HG03378 (cell line): ENCODE measurements around the gene ITPR1.
A peak's percentile ranks its signal among the peaks of the same experiment; 100 is the strongest.
"Not testable (repeated sequence)": the region's sequence is repeated elsewhere in the genome, so short reads cannot be mapped to it uniquely, and the experiment has no call there.

Experiments used
- ATAC-seq: cut with Tn5 transposase; IDR thresholded peaks from one replicate; pipeline ENCODE4 v1.9.1; 2021; ENCODE audit warnings: mild to moderate bottlenecking, moderate library complexity; ENCODE audit not compliant: unreplicated experiment

ITPR1 gene

DNA sequence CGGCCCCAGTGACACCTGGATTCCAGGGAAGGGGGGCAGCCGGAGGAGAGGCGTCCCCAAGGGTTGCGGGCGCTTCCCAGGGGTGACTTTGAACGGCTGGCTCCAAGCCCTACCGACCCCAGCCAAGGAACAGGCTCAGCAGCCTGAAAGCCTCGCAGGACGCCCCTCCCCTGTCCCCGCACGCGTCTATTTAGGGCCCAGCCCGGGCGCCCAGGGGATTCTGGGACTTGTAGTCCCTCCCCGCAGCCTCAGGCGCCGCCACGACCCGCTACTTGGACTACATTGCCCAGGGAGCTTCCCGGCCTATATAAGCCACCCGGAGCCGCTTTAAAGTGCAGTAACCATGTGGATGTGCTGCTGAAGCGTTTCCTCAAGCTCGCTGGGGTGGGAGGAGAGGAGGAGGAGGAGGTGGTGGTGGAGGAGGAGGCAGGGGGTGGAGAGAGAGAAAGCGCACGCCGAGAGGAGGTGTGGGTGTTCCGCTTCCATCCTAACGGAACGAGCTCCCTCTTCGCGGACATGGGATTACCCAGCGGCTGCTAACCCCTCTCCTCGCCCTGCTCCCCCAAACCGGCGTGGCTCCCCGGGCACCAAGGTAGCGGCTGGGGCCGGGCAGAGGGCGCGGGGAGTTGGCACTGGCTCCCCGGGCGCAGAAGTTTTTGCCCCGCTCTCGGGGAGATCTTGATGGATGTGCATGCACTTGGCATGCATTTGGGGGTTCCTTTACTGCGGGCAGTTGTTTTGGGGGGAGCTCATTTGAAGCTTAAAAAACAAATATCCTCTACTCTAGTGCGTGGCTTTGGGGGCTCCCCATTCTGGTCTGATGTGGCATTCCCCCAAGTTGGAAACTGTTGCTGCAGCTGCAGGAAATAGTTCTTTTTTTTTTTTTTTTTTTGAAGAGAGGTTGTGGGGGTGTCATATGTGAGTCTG lies at the start of gene ITPR1:
ITPR1 (plus strand) TSS at position 335 of the 927 bp plus-strand sequence. CDS start 23,144 bp downstream, outside the sequence.
- ATAC-seq, result peak; percentile 91

GRCh38 chr3:4447295-4447999 lies 45.7 kb upstream of the ITPR1 start:
- ATAC-seq, result no peak

DNA sequence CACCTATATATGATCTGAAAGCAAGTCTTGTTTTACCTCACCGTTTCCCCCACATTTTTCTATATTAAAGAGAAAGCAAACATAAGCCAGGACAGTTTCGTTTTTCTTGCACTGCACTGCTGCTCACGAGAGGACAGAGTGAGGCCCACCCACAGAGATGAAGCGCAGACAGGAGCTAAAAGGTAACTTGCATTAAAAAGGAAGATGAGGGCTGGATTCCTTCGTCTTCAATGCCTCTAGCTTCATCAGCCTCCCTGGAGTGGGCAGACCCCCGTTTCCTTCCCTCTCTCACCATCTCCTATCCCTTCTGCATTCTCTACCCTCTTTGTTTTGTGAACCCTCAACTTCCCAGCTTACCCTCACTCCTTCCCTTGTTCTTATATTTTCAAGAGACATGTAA lies 45.0 kb upstream of the ITPR1 start:
- ATAC-seq, result no peak

GRCh38 chr3:4449043-4449805 lies 43.9 kb upstream of the ITPR1 start:
- ATAC-seq, result no peak

DNA sequence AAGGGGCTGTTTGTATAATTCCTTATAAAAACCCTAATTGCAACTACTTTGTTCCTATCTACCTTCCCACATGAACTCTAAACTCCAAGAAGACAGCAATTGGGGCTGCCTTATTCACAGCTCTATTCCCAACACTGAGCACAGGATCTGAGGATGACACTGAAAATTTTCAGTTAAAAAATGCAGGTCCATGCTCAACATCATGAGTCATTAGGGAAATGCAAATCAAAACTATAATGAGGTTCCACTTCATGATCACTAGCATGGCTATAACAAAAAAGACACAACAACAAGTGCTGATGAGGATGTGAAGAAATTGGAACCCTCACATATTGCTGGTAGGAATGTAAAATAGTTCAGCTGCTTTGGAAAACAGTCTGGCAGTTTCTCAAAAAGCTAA lies 39.0 kb upstream of the ITPR1 start:
- no peak for ATAC-seq

- ATAC-seq, result not testable (repeated sequence)
These were observed 36.4 kb upstream of the ITPR1 start for GRCh38 chr3:4456780-4457179.

DNA sequence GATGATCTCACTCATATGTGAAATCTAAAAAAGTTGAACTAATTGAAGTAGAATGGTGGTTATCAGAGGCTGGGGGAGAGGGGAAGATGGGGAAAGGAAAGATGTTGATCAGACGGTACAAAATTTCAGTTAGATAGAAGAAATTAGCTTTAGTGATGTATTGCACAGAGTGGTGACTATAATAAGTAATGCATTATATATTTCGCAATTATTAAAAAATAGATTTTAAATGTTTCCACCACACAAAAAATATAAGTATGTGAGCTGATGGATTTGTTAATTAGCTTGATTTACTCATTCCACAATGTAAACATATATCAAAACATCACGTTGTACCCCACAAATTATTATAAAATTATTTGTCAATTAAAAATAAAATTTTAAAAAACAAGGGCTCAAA lies 34.2 kb upstream of the ITPR1 start:
- no peak for ATAC-seq

GRCh38 chr3:4460334-4460733 lies 32.8 kb upstream of the ITPR1 start:
- ATAC-seq, result no peak

DNA sequence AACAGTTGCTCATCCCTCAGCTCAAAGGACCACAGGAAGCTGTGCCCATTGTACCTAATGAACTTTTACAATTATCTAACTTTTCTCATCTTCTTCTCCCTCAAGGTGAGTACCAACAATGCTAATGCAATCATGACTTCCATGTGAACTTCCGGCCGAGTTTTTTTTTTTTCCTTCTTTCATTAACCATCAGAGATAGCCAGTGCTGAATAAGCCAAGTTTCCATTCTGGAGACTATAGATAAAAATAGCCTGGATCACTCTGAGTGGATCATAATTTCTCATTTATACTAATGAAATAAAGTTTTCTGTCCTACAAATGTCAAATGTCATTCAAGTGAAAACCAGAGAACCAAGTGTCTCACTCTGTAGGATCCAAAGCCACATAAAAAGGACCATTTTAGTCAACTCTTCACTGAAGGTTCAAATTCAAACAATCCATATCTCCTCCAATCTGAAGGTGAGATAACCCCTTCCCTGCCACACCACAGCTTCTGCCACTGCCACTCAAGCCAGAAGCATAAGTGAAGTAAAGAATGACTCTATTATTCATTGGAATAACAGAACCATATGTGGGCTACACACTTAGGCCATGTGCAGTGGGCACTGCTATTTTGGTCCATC lies 31.6 kb upstream of the ITPR1 start:
- ATAC-seq, result no peak

- no peak for ATAC-seq
These were observed 30.6 kb upstream of the ITPR1 start for GRCh38 chr3:4462369-4463040.

DNA sequence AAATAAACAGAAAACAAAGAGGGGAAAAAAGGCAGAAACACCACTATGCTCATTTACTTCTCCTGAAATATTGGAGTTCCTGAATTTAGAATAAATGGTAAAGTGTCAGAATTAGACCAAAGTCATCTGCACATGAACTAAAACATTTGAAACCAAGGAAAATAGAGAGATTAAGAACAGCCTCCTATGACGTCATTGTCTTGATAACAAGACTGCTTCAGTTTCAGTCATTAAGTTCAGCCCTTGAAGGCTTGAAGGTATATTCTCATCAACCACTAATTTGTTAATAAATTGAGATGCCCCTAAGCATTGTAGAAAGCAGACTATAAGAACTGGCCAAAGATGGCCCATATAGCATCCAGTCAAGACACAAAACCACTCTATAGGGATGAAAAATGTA lies 28.6 kb upstream of the ITPR1 start:
- no peak for ATAC-seq

DNA sequence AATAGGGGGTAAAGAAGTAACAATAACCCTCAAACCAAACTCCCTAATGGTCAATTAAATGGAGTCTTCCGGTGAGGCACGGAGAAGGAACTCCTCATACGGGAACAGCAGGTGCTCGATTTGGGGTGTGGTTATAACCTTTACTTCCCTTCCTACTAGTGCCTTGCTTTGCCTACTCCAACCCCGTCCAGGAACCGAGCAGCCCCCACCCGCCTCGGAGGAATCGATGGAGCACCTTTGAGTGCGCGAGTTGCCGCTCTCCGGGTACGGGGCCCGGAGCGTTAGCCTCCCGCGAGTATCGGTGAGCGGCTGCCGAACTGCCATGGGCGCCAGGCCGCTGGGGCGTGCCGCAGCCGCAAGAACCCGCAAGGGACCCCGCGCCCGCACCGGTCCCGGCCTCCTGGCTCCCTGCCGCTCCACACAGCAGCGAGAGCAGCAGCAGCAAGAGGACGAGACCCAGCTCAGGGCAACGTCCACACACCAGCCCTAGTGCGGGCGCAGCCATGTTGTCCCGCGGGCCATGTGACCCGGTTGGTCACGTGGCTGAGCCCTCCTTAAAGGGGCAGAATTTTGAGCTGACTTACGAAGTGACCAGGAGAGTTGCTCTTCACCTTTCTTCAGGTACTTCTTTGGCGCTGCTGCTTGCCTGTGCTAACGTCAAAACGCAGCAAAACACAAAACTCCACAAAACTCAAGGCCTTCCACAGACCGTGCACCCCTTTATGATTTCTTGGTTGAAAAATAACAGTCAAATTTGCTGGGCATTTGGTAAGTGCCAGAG lies 26.2 kb upstream of the ITPR1 start, which contains the start of gene SUMF1:
SUMF1 (minus strand) TSS at position 529 of the 781 bp plus-strand sequence; CDS start at position 505, 24 bp downstream.
- ATAC-seq, result peak; percentile 98

DNA sequence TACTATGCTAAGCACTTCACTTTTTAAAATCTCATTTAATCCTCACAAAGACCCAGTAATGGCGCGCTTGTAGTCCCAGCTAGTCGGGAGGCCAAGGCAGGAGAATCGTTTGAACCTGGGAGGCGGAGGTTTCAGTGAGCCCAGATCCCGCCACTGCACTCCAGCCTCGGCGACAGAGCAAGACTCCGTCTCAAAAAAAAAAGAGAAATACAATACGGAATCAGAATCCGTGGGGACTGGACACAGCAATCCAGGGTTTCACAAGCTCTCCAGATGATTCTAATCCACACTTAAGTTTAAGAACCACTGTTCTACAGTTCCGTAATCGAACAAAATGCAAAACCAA lies 25.7 kb upstream of the ITPR1 start:
- ATAC-seq, result no peak

- no peak for ATAC-seq
These were observed 21.2 kb upstream of the ITPR1 start for GRCh38 chr3:4471907-4472306.

DNA sequence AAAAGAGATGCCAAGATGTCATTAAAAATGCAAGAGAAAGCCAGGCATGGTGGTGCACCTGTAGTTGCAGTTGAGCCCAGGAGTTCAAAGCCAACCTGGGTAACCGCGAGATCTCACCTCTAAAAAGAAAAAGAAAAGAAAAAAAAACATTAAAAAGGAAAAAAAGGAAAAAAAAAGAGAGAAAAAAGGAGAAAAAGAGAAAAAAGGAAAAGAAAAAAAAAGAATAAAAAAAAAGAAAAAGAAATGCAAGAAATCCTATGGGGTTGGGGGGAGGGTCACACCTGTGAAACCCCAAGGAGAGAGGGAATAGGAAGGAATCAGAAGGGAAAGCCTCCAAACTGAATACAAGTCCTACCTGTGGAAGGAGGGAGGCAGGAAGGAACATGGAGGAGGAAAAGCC lies 20.8 kb upstream of the ITPR1 start:
- no peak for ATAC-seq

DNA sequence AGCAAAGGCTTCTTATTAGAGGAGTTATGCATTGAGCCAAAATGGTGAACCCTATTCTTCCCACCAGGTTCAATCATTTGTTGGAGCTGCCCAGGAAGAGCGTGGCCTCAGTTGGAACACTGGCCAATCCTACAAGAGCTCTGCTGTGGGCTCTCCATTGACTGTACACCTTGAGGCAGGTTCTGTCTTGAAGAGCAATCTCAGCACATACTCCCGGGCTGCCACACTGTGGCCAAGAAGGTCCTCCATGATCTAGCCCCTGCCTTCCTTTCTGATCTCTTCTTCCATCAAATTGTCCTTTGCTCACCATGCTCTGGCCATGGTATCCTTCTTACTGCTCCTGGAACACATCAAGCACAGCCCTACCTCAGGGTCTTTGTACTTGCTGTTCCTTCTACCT lies 20.4 kb upstream of the ITPR1 start:
- no peak for ATAC-seq

DNA sequence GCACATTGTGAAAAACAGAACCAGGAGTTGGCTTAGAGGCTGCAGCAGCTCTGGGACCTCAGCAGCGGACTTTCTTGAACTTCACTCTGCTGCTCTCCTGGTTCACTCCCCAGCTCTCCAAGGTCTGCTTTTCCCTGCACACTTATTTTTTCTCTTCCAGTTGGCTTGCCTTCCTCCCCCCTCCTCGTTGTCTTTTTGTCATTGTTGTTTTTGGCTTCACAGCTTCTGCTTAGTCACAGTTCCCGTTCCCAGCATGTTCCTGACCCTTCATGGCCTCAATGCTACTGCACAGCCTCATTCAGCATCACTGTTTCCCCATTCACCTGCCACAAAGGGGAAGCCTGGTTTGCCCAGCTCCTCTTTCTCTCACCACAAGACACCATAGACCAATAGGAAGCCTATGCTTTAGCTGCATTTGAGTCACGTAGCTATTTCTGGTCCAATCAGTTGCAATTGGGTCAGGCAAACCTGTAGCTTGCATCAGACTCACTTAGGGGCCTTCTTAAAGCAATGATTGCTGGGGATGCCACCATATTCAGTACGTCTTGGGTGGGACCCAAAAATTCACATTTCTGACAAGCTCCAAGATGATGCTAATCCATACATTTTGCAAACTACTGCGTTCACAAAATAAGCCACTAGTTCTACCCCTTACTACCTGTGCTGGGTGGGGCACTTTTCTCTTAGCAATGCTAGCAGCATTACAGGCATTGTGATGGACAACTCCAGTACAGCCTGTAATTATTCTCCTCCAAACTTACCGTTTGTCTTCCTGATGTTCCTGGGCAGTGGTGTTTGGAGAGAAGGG lies 18.3 kb upstream of the ITPR1 start:
- peak; percentile 71 for ATAC-seq

DNA sequence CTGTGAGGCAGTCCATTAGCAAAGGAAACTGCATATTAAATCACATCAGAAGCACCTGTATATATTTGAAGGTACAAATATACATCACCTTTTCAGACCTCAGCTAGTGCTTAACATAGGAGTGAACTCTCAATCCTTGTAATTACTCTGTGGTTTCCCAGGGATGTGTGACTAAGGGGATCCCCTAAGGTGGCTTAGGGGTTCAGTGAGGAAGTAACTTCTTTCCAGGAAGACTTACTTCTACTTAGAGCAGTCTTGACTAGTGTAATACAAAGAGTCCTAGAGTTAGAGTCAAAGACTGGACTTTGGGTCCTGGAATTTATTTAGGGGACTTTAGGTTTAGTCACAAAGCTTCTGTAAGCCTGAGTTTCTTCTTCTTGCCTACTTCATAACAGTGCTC lies 17.3 kb upstream of the ITPR1 start:
- no peak for ATAC-seq

DNA sequence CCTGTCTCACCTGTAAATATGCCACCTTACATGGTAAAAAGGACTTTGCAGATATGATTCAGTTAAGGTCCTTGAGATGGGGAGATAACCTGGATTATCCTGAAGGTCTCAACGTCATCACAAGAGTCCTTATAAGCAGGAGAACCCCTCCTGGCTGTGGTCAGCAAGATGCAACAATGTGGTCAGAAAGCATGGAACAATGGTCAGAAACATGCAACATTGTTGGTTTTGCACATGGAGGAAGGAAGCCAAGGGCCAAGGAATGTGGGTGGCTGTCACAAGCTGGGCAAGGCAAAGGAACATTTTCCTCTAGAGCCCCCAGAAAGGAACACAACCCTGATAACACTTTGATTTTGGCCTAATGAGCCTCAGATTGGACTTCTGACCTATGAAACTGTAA lies 16.7 kb upstream of the ITPR1 start:
- ATAC-seq, result no peak
